GM12874 (cell line): ENCODE measurements around the gene CIITA.

Experiments
- CTCF ChIP-seq: IDR thresholded peaks from 2 replicates; pipeline ENCODE4 v1.5.1; 2011; ENCODE audit warnings: low read depth, mild to moderate bottlenecking, control low read depth, low read length, moderate library complexity; ENCODE audit not compliant: insufficient read depth

CIITA gene

GRCh38 chr16:10944249-10945064 is 67.5 kb downstream of the CIITA start, which contains the start of gene CLEC16A:
TSS of gene CLEC16A (plus strand) at chr16:10944564. CDS start at chr16:10944718, 154 bp downstream.
- TF ChIP-seq CTCF, result no peak

DNA sequence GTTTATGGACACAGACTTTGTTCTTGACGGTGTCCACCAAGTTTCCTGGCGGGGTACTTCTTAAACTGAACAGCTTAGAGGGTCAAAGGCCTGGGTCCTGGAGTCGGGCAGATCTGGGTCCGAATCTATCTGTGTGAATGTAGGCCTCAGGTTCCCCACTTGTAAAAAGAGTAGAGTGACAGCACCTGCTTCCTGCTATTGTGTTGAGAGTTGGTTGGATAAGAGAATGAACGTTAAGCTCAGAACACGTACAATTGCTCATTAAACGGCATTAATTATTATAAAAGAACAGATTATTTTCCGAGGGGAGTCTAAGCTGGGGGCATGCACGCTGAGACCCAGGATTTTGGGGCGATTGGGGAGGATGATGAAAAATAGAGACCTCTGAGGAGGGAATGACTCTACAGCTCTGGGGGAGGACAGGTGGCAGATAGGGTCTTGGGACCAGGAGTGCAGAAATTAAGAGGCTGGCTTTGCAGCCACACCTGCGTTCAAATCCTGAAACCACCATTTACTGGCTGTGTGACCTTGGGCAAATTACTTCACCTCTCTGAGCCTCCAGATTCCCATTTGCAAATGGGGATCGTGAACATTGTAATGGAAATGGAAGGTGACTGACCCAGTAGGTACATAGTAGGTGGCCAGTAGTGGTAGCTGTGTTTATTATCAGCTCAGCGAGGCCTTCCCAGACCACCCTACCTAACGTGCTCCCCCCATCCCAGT is 68.2 kb downstream of the CIITA start:
- no peak for TF ChIP-seq CTCF

GRCh38 chr16:10946308-10946707 is 69.3 kb downstream of the CIITA start:
- TF ChIP-seq CTCF, result no peak

DNA sequence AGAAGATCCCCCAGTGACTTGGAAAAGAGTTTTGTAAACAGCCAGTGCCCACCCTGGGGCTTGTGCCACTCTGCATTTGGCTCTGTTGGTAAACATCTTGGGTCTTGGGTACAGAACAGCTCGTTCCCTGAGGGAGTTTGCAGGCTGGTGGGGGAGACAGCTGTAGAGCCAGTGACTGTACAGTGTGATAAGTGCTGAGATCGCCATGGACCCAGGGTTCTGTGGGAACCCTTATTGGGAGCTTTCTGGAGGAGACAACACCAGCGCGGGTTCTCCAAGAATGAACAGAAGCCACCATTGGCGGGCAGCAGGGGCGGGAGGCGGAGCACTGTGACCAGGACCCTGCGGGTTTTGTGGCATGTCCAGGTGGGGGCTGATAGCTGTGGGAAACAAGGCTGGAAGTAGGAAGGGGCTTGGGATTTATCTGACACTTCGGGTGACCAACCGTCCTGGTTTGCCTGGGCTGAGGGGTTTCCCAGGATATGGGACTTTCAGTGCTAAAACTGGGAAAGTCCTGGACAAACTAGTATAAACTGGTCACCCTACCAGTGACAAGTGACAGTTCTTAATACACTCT is 70.3 kb downstream of the CIITA start:
- no peak for TF ChIP-seq CTCF

DNA sequence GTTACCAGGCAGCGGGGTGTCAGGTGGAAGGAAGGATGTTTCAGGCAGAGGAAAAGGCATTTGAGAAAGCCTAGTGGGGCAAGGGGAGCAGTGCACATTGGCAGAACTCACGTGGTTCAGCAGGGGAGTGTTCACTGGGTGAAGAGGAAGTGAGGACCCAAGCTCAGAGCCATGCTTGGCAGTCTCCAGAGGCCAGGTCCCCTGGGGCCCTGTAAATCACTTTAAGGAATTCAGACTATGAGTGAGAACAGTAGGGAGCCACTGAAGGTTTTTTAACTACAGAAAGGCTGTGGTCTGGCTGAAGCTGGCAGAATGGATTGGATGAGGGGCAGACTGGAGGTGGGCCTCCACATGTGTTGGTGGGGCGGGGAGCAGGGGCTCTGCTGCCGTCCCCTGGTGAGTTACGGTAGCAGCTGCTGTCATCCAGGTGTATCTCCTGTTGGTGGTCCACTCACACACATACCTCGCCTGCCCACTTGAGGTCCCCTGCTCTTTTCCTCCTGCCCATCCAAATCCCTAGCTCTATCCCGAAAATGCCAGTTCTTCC is 72.5 kb downstream of the CIITA start:
- peak; percentile 64 for TF ChIP-seq CTCF

GRCh38 chr16:10950393-10950792 is 73.4 kb downstream of the CIITA start:
- no peak for TF ChIP-seq CTCF

GRCh38 chr16:10951026-10951425 is 74.0 kb downstream of the CIITA start:
- TF ChIP-seq CTCF, result no peak
